ENCODE measurements around the gene ADGRE1.

- TF ChIP-seq CTCF (IDR thresholded peaks at IDR 0.05) (no peak), EP300 (IDR thresholded peaks at IDR 0.05) (no peak), POLR2A (IDR thresholded peaks at IDR 0.05) (no peak)
Observed at GRCh38 chr19:6935618-6936017, 48.2 kb downstream of the ADGRE1 start.

Data from sigmoid colon (tissue), 4 donors.